H1 (cell line): ENCODE measurements around the gene TMEM144. TPM values are rescaled to one million over a fixed set of nuclear protein-coding genes. Genes with fewer than 3 reads are reported as not detected.

ENCODE experiments used
- ASH2L ChIP-seq: fragments of 200-600, 300-600 bp; sonication (generic); IDR thresholded peaks from one replicate; pipeline ENCODE4 v1.7.1; 2017; ENCODE audit warnings: low read length
- BRCA1 ChIP-seq: IDR thresholded peaks from 2 replicates; pipeline ENCODE4 v1.6.1; 2012; ENCODE audit warnings: low read depth, low read length, improper control_type of control experiment
- CTBP2 ChIP-seq: IDR thresholded peaks from 2 replicates; pipeline ENCODE4 v1.7.0; 2011; ENCODE audit warnings: borderline replicate concordance, mild to moderate bottlenecking, moderate library complexity, mixed read lengths, low read length; ENCODE audit not compliant: insufficient read depth, insufficient read length
- SIN3A ChIP-seq, 2 experiments: IDR thresholded peaks in 1 of 2; conservative IDR thresholded peaks in 1 of 2; 2 replicates each; pipeline ENCODE4 v1.6.1; 2011 to 2012; ENCODE audit warnings: low read length in 2 of 2, improper control_type of control experiment in 1 of 2, low read depth in 1 of 2, mild to moderate bottlenecking in 1 of 2
- polyA plus RNA-seq, 7 experiments: library from polyadenylated mRNA; depleted of rRNA in 3 of 7; stranded (reverse) in 5 of 7; unstranded in 2 of 7; fragments of >200 nt in 5 of 7; fragments of 200-250 nt in 2 of 7; gene quantifications; 1 replicate in 5 of 7; 2 replicates in 1 of 7; 4 replicates in 1 of 7; pipeline versions ENCODE4 v1.2.1 to v1.2.3, GENCODE V29; 2011 to 2013; ENCODE audit warnings: missing spikeins in 2 of 7, mixed read lengths in 2 of 7
- total RNA-seq: library from RNA; stranded (reverse); fragmentation: NEBNext Ultra II Directional; extraction: Animal tissue kit (Norgen Biotek cat#: 25700); gene quantifications from 2 replicates; pipeline ENCODE4 v1.2.1, GENCODE V29; 2021
- TF ChIP-seq, protein P1 (sequence below): fragments of 300-600 bp; sonication (generic); IDR thresholded peaks from 2 replicates; pipeline ENCODE4 v1.7.1; 2012; ENCODE audit warnings: low read length, moderate library complexity, mild to moderate bottlenecking, inconsistent platforms; ENCODE audit not compliant: insufficient replicate concordance

The TMEM144 gene
- total and polyA plus RNA-seq, 2 of the 8 experiments (the other 6 are each of a cell fraction or from before 2014, with no cell fraction given), result 1.9 to 2.6 TPM

DNA sequence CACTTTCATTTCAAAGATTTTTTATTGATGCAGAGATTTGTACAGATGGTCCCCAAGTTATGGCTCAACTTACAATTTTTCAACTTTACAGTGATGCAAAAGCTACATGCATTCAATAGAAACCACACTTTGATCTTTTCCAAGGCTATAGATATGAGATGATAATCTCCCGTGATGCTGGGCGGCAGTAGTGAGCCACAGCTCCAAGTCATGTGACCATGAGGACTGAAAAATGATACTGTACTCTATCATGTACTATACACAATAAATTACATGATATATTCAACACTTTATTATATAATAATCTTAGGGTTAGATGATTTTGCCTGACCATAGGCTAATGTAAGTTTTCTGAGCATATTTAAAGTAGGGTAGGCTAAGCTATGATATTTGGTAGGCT, 23.5 kb upstream of the TMEM144 start (continued):
- TF ChIP-seq, protein P1, sequence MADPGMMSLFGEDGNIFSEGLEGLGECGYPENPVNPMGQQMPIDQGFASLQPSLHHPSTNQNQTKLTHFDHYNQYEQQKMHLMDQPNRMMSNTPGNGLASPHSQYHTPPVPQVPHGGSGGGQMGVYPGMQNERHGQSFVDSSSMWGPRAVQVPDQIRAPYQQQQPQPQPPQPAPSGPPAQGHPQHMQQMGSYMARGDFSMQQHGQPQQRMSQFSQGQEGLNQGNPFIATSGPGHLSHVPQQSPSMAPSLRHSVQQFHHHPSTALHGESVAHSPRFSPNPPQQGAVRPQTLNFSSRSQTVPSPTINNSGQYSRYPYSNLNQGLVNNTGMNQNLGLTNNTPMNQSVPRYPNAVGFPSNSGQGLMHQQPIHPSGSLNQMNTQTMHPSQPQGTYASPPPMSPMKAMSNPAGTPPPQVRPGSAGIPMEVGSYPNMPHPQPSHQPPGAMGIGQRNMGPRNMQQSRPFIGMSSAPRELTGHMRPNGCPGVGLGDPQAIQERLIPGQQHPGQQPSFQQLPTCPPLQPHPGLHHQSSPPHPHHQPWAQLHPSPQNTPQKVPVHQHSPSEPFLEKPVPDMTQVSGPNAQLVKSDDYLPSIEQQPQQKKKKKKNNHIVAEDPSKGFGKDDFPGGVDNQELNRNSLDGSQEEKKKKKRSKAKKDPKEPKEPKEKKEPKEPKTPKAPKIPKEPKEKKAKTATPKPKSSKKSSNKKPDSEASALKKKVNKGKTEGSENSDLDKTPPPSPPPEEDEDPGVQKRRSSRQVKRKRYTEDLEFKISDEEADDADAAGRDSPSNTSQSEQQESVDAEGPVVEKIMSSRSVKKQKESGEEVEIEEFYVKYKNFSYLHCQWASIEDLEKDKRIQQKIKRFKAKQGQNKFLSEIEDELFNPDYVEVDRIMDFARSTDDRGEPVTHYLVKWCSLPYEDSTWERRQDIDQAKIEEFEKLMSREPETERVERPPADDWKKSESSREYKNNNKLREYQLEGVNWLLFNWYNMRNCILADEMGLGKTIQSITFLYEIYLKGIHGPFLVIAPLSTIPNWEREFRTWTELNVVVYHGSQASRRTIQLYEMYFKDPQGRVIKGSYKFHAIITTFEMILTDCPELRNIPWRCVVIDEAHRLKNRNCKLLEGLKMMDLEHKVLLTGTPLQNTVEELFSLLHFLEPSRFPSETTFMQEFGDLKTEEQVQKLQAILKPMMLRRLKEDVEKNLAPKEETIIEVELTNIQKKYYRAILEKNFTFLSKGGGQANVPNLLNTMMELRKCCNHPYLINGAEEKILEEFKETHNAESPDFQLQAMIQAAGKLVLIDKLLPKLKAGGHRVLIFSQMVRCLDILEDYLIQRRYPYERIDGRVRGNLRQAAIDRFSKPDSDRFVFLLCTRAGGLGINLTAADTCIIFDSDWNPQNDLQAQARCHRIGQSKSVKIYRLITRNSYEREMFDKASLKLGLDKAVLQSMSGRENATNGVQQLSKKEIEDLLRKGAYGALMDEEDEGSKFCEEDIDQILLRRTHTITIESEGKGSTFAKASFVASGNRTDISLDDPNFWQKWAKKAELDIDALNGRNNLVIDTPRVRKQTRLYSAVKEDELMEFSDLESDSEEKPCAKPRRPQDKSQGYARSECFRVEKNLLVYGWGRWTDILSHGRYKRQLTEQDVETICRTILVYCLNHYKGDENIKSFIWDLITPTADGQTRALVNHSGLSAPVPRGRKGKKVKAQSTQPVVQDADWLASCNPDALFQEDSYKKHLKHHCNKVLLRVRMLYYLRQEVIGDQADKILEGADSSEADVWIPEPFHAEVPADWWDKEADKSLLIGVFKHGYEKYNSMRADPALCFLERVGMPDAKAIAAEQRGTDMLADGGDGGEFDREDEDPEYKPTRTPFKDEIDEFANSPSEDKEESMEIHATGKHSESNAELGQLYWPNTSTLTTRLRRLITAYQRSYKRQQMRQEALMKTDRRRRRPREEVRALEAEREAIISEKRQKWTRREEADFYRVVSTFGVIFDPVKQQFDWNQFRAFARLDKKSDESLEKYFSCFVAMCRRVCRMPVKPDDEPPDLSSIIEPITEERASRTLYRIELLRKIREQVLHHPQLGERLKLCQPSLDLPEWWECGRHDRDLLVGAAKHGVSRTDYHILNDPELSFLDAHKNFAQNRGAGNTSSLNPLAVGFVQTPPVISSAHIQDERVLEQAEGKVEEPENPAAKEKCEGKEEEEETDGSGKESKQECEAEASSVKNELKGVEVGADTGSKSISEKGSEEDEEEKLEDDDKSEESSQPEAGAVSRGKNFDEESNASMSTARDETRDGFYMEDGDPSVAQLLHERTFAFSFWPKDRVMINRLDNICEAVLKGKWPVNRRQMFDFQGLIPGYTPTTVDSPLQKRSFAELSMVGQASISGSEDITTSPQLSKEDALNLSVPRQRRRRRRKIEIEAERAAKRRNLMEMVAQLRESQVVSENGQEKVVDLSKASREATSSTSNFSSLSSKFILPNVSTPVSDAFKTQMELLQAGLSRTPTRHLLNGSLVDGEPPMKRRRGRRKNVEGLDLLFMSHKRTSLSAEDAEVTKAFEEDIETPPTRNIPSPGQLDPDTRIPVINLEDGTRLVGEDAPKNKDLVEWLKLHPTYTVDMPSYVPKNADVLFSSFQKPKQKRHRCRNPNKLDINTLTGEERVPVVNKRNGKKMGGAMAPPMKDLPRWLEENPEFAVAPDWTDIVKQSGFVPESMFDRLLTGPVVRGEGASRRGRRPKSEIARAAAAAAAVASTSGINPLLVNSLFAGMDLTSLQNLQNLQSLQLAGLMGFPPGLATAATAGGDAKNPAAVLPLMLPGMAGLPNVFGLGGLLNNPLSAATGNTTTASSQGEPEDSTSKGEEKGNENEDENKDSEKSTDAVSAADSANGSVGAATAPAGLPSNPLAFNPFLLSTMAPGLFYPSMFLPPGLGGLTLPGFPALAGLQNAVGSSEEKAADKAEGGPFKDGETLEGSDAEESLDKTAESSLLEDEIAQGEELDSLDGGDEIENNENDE, result no peak
- TF ChIP-seq CTBP2 (no peak), SIN3A (conservative IDR thresholded peaks at IDR 0.05 in 1 of 2, IDR thresholded peaks at IDR 0.05 in 1 of 2; ENCODE audit: low read depth in 1 of 2, low read length in 2 of 2) (no peak), ASH2L (no peak), BRCA1 (no peak)
- TF ChIP-seq, all 59 proteins: peak for 0
